HCT116 (cell line): ENCODE data around the gene ODF2L.

ENCODE experiments used
- CTCF ChIP-seq, 3 experiments: fragments of 200-600 bp in 1 of 3; sonication (generic) in 1 of 3; IDR thresholded peaks in 2 of 3; conservative IDR thresholded peaks in 1 of 3; 2 replicates each; pipeline ENCODE4 v1.5.1; 2012 to 2017; ENCODE audit warnings: low read depth in 2 of 3, low read length in 2 of 3, antibody characterized with exemption in 1 of 3, borderline replicate concordance in 1 of 3, control low read depth in 1 of 3, mild to moderate bottlenecking in 1 of 3, mixed read lengths in 1 of 3, mixed run types in 1 of 3, moderate library complexity in 1 of 3; ENCODE audit not compliant: insufficient read depth in 1 of 3
- EZH2 ChIP-seq: fragments of 200-600 bp; sonication (generic); IDR thresholded peaks from 2 replicates; pipeline ENCODE4 v1.6.1; 2017; ENCODE audit warnings: antibody characterized with exemption, mixed run types
- POLR2A ChIP-seq: IDR thresholded peaks from 2 replicates; pipeline ENCODE4 v1.7.0; 2011; ENCODE audit warnings: borderline replicate concordance; ENCODE audit not compliant: insufficient read depth, insufficient read length; ENCODE audit errors: extremely low read depth

DNA sequence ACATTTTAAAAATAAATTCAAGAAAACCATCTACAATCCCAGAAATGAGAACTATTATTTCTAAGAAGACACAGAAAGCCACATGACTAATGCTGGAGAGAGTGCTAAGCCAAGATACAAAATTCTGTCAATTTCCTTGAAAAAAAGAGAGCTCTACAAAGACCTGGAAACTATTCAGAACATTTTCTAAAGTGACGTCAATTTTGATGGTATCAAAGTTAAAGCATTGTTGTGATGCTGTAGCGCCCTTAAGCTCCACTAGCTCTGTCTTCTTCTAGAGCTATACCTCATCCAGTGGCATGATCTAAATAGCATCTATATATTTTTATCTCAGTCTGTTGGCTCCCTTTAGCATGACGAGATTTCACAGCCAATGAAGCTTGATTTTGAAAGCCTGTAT, 73.9 kb downstream of the ODF2L start:
- TF ChIP-seq CTCF (IDR thresholded peaks at IDR 0.05 in 2 of 3, conservative IDR thresholded peaks at IDR 0.05 in 1 of 3; ENCODE audit: borderline replicate concordance in 1 of 3, insufficient read depth in 1 of 3, low read depth in 2 of 3, low read length in 2 of 3): no peak
- TF ChIP-seq POLR2A: no peak
- no peak for TF ChIP-seq EZH2
